ENCODE results near the gene PRAC2.

PRAC2 gene

DNA sequence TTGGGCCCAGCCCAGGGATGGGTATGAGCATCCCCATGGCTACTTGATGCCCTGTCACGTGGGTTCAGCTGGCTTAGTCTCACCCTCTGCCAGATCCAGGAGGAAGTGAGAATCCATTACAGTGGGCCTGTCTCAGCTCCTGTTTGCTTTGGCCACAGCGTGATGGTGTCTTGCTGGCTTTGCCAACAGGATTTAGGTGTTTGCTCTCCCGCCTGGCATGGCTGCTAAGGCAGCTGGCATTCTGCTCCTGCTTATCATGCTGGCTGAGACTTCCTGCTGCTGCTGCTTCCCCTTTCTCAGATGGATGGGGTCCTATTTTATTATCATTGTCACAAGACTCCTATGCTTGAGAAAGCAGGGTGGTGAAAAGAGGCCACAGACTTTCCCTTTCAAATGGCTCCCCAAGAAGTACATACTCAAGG, 33.9 kb downstream of the PRAC2 start:
- DNase-seq, result no peak

DNA sequence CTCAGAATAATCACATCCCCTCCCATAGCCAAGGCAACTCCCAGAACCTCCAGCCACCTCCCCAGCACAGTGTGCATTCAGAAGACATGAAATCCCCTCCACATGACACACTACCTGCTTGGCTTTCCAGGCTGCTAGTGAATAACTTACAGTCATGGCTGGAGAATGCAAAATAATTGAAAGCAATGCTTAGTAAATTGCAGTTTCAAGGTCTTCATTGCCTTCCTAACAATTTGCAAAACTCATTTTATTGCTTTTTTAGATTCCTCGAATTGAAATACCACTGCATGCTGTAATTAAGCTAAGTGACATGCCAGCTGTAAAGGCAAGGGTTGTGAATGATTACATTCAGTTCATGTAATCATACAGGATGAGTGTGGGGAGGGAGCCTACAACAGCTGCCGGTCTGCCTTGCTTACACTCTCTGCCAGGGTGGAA, 34.6 kb downstream of the PRAC2 start:
- DNase-seq, result no peak

GRCh38 chr17:48759288-48759687, 36.3 kb downstream of the PRAC2 start:
- no peak for DNase-seq

DNA sequence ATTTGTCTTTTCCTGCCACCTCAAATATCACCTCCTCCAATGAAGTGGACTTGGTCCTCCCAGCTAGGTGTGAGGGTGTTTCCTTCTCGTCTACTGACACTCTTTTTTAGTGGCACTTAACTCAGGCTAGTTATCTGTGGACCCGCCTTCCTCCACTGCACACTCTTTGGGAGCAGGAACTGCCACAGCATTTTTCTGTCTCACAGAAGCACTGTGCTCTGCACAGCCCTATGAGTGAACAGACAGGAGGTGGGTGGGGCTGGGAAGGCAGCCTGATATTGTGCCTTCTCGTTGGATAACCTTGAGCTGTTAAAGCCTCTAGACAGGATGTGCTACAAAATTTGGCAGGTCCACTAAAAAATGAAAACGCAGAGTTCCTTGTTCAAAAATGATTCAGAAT, 37.4 kb downstream of the PRAC2 start:
- no peak for DNase-seq

- DNase-seq, result no peak
Observed at GRCh38 chr17:48761114-48761513, 38.1 kb downstream of the PRAC2 start.

GRCh38 chr17:48767263-48767774, 44.3 kb downstream of the PRAC2 start:
- no peak for DNase-seq

DNA sequence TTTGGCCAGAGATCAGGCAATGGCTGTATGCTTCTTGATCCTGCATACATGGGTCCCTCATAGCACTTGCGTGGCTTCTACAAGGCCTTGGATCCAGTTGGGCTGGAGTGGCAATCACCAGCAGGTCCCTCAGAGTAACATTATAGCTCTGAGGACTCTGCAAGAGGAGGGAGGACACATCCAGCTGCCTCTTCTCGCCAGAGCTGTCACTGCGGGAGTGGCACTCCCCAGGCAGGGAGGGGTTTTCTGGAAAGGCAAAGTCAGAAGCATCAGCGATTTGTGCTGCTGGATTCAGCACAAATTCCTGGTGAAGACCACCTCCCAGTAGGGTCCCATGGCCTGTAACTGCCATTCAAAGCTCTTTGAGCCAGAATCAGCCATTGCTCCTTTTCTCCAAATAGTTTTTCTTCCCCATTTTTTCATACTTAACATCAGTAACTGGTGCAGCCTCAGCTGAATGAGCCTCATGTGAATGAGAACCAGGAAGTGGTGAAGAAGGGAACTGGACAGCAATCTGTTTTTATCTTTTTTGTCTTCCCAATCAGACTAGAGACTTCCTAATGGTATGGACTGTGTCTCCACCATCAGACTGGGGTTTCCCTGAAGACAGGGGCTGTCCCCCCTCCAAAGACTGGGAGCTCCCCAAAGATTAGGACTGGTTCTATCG, 46.2 kb downstream of the PRAC2 start:
- DNase-seq, result peak in 1 of 2 experiments; percentile 21

GRCh38 chr17:48770954-48771353, 48.0 kb downstream of the PRAC2 start:
- DNase-seq, result no peak

DNA sequence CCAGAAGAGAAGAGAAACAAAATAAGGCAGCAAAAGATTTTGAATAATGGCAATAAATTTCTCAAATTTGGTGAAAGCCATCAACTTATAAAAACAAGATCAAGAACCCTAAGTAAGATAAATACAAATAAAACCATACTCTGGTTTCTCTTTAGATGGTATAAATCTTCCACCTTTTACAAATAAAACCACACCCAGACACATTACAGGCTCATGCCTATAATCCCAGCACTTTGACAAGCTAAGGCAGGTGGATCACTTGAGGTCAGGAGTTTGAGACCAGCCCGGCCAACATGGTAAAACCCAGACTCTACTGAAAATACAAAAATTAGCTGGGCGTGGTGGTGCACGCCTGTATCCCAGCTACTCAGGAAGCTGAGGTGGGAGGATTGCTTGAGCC, 50.3 kb downstream of the PRAC2 start:
- DNase-seq, result no peak
